Ovary (tissue), 3 donors: ENCODE data around the gene OTUD5.

Source experiments
- POLR2A ChIP-seq: fragments of 450-650 bp; IDR thresholded peaks from one replicate; pipeline ENCODE4 v1.6.1; 2017; ENCODE audit warnings: antibody characterized with exemption, mild to moderate bottlenecking, moderate library complexity
- TF ChIP-seq, protein P1 (sequence below), 3 donors: fragments of 450-650 bp in 2 of 3; fragments of 200-600 bp in 1 of 3; IDR thresholded peaks; one replicate each; pipeline versions ENCODE4 v1.5.1 to v1.8.0; 2016 to 2022; ENCODE audit warnings: antibody characterized with exemption in 3 of 3, mild to moderate bottlenecking in 1 of 3
- donor health status: DM: no; HTN: no; CAD: no.

GRCh38 chrX:48933757-48934156, 23.6 kb downstream of the OTUD5 start:
- TF ChIP-seq, protein P1, sequence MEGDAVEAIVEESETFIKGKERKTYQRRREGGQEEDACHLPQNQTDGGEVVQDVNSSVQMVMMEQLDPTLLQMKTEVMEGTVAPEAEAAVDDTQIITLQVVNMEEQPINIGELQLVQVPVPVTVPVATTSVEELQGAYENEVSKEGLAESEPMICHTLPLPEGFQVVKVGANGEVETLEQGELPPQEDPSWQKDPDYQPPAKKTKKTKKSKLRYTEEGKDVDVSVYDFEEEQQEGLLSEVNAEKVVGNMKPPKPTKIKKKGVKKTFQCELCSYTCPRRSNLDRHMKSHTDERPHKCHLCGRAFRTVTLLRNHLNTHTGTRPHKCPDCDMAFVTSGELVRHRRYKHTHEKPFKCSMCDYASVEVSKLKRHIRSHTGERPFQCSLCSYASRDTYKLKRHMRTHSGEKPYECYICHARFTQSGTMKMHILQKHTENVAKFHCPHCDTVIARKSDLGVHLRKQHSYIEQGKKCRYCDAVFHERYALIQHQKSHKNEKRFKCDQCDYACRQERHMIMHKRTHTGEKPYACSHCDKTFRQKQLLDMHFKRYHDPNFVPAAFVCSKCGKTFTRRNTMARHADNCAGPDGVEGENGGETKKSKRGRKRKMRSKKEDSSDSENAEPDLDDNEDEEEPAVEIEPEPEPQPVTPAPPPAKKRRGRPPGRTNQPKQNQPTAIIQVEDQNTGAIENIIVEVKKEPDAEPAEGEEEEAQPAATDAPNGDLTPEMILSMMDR (IDR thresholded peaks at IDR 0.05) = no peak
- no peak for TF ChIP-seq POLR2A
